ENCODE data around the gene HK1.

GRCh38 chr10:69377191-69377590 is 98.9 kb downstream of the HK1 start:
- TF ChIP-seq CTCF (IDR thresholded peaks at IDR 0.05), result no peak
- TF ChIP-seq EP300 (IDR thresholded peaks at IDR 0.05), result no peak
- TF ChIP-seq POLR2A (IDR thresholded peaks at IDR 0.05), result no peak

All from tibial nerve (tissue), 4 donors.